Upper lobe of right lung (tissue), 1 donor: Measurements from ENCODE around the gene ETFA. TPM values are rescaled to one million over a fixed set of nuclear protein-coding genes. Genes with fewer than 3 reads are reported as not detected.
A peak's percentile ranks its signal among the peaks of the same experiment; 100 is the strongest.
"Not testable (repeated sequence)": the region's sequence is repeated elsewhere in the genome, so short reads cannot be mapped to it uniquely, and the experiment has no call there.

Experiments
- ATAC-seq: fragments of 200-7000 bp; cut with Tn5 transposase; one replicate; pipeline ENCODE4 v1.9.1; 2020; ENCODE audit warnings: mild to moderate bottlenecking, moderate library complexity
- DNase-seq: peaks from one replicate; pipeline ENCODE4 v3.0.0-alpha.2; 2020
- H3K27ac ChIP-seq: fragments of 200-600 bp; one replicate; pipeline ENCODE4 v1.8.0; 2022
- H3K27me3 ChIP-seq: fragments of 200-600 bp; one replicate; pipeline ENCODE4 v1.8.0; 2022; ENCODE audit warnings: mild to moderate bottlenecking
- H3K36me3 ChIP-seq: fragments of 200-600 bp; one replicate; pipeline ENCODE4 v1.8.0; 2022
- H3K4me1 ChIP-seq: fragments of 200-600 bp; one replicate; pipeline ENCODE4 v1.8.0; 2022
- H3K4me3 ChIP-seq: fragments of 200-600 bp; one replicate; pipeline ENCODE4 v1.8.0; 2022; ENCODE audit warnings: mild to moderate bottlenecking
- H3K9me3 ChIP-seq: fragments of 200-600 bp; one replicate; pipeline ENCODE4 v1.8.0; 2022
- intact Hi-C: fragments of 100-400 bp; cut with DNase I; formaldehyde crosslinking; loops from one replicate; pipeline ENCODE4 v1.11.0; 2022
- total RNA-seq: library from RNA; stranded (reverse); fragmentation: NEBNext Ultra II Directional; extraction: Animal tissue kit (Norgen Biotek cat#: 25700); gene quantifications from one replicate; pipeline ENCODE4 v1.2.1, GENCODE V29; 2021
- TF ChIP-seq, protein P1 (sequence below): fragments of 200-600 bp; IDR thresholded peaks from one replicate; pipeline ENCODE4 v1.8.0; 2022; ENCODE audit warnings: antibody characterized with exemption
- donor health status: DM: no; HTN: yes; CAD: no; lungs with severe emphysema.

The ETFA gene
- total RNA-seq, 1 donor from 2014 or later: 71.3 TPM

DNA sequence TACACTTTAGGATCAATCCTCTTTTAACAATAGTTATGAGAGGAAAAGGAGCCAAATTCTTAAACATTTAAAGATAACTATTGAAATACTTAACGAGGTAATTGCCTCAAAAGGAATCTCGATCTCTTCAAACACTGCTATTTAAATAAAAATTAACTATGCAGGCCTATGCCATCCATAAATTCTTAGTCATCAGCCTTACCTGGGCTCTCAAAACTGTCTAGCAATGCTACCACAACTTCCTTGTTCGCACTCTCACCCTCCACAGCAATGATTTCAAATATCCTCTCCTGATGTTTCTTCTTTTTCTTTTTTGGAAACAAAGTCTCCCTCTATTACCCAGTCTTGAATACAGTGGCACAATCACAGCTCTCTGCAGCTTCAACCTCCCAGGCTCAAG lies 12.3 kb downstream of the ETFA start:
- ATAC-seq: no peak
- TF ChIP-seq, protein P1, sequence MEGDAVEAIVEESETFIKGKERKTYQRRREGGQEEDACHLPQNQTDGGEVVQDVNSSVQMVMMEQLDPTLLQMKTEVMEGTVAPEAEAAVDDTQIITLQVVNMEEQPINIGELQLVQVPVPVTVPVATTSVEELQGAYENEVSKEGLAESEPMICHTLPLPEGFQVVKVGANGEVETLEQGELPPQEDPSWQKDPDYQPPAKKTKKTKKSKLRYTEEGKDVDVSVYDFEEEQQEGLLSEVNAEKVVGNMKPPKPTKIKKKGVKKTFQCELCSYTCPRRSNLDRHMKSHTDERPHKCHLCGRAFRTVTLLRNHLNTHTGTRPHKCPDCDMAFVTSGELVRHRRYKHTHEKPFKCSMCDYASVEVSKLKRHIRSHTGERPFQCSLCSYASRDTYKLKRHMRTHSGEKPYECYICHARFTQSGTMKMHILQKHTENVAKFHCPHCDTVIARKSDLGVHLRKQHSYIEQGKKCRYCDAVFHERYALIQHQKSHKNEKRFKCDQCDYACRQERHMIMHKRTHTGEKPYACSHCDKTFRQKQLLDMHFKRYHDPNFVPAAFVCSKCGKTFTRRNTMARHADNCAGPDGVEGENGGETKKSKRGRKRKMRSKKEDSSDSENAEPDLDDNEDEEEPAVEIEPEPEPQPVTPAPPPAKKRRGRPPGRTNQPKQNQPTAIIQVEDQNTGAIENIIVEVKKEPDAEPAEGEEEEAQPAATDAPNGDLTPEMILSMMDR: no peak
- intact Hi-C loops: no loop called here
- Histone ChIP-seq H3K9me3 (no peaks in the 10 kb centered on the region), H3K27ac (no peak overlapping the region), H3K36me3 (no peaks in the 10 kb centered on the region), H3K27me3 (no peaks in the 10 kb centered on the region), H3K4me1 (no peaks in the 10 kb centered on the region), H3K4me3 (no peak overlapping the region)
- no peak for DNase-seq

DNA sequence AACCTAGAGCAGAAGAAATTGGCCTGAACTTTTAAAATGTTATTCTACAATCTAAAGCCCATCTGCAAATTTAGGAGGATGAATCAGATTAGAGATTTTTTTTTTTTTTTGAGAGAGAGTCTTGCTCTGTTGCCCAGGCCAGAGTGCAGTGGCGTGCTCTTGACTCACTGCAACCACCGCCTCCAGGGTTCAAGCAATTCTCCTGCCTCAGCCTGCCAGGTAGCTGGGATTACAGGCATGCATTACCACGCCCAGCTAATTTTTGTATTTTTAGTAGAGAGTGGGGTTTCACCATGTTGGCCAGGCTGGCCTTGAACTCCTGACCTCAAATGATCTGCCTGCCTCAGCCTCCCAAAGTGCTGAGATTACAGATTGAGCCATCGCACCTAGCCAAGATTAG lies 13.3 kb downstream of the ETFA start:
- DNase-seq, H3K27ac ChIP-seq, H3K27me3 ChIP-seq: not testable (repeated sequence)

DNA sequence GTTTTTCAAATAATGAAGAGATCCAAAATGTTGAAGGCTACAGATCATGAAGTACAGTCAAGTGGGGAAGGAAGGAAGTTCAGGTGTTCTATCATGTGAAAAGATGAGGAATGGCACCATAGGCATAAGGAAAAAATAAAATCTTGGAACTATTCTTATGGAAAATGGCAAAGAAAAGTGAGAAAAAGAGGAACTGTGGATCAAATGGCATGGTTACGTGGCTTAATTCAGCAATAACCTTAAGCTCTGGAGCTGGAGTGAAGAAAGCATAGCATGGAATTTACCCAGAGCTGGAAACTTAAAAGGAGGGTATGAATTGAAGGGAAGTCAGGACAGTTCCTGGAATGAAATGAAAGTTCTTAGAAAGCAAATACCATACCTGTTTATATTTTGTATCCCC lies 14.4 kb downstream of the ETFA start:
- Histone ChIP-seq H3K36me3 (no peaks in the 10 kb centered on the region), H3K4me1 (peaks cover 3% of the 10 kb centered on the region), H3K27ac (no peak overlapping the region), H3K4me3 (no peak overlapping the region), H3K27me3 (no peaks in the 10 kb centered on the region), H3K9me3 (no peaks in the 10 kb centered on the region)
- ATAC-seq (no peak), DNase-seq (no peak)
- intact Hi-C loops: no loop called here
- TF ChIP-seq, protein P1: no peak

More for the DNA sequence above, 13.3 kb downstream of the ETFA start:
- ATAC-seq, intact Hi-C loops, H3K36me3 ChIP-seq, H3K4me1 ChIP-seq, H3K4me3 ChIP-seq, H3K9me3 ChIP-seq: not testable (repeated sequence)

DNA sequence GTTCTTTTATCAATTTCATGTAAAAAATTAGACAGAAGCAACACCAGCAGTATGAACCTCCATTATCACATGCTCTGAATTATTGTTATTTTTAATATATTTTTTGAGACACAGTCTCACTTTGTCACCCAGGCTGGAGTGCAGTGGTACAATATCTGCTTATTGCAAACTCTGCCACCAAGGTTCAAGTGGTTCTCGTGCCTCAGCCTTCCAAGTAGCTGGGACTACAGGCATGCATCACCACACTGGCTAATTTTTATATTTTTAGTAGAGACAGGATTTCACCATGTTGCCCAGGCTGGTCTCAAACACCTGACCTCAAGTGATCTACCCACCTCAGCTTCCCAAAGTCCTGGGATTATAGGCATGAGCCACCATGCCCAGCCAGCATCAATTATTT lies 16.8 kb downstream of the ETFA start:
- H3K4me3 ChIP-seq, H3K36me3 ChIP-seq, H3K27me3 ChIP-seq, H3K9me3 ChIP-seq, H3K27ac ChIP-seq, H3K4me1 ChIP-seq, intact Hi-C loops, DNase-seq, ATAC-seq: not testable (repeated sequence)

DNA sequence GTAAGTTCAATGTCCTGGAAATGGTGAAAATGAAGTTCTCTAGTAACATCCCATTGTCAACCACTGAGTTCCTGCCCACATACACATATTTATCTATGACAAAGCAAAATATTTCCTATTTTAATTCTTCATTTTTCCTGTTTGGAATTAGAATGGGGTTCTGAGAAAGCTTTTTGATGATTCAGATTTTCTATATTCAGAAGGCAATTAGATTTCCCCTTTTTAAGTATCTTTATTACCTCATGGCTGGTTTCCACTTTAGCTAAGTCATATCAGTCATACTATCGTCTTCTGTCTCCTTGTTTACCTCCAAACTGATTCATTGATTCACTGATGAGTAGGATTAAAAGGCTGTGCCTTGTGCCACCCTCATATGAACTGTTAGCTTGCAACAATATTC lies 17.9 kb downstream of the ETFA start:
- peaks cover 3% of the 10 kb centered on the region for H3K4me1 ChIP-seq
- H3K4me3 ChIP-seq: no peak overlapping the region
- ATAC-seq: no peak
- no peaks in the 10 kb centered on the region for H3K9me3 ChIP-seq
- intact Hi-C loops: no loop called here
- H3K27ac ChIP-seq: no peak overlapping the region
- no peak for DNase-seq
- TF ChIP-seq, protein P1: no peak
- peaks cover 7% of the 10 kb centered on the region for H3K36me3 ChIP-seq
- no peaks in the 10 kb centered on the region for H3K27me3 ChIP-seq

DNA sequence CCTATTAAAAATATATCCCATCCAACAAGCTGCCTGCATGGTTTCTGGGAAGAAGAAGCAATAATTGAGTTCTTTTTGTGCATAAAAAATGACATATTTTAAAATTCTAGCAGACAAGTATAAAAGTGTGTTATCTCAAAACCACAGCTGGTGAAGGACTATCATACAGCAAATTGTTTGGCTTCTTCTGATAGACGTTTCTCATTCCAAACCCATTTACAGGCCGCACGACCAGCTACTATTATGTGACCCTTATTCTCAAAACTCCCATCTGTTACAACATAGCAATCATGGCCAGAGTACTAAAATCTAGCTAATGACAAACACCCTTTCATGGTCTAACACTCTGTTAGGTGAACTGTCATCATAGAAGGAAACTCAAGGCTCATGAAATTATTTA lies 21.7 kb downstream of the ETFA start:
- no peak overlapping the region for H3K27ac ChIP-seq
- H3K27me3 ChIP-seq: no peaks in the 10 kb centered on the region
- peaks cover 14% of the 10 kb centered on the region for H3K4me1 ChIP-seq
- H3K9me3 ChIP-seq: no peaks in the 10 kb centered on the region
- ATAC-seq (no peak), DNase-seq (no peak)
- TF ChIP-seq, protein P1: no peak
- no peak overlapping the region for H3K4me3 ChIP-seq
- H3K36me3 ChIP-seq: peaks cover 41% of the 10 kb centered on the region
- intact Hi-C loops: no loop called here

DNA sequence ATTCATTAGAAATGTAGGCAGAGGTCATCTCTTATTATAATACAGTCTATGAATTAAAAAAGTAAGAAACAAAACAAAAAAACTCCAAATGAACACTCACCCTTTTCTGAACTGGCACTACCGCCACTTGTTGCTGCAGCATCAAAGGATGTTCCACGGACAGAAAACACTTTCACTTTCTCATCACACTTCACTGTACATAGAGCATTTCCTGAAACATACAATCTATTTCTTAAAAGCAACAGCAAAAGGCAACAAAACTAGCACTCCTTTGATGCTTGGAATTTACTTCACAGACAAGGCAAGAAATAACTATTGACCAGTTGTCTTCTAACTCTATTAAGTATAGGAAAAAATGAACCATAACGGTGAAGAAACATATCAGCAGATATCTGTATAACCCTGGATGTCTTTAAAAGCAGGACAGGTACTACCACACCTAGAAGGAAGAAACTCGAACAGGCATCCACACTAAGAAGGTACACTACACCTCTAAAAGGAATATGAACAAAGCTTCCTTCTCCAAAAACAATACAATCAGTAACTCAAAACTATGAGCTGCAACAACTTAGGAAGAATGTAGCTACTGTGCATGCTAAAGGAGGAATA lies 24.9 kb downstream of the ETFA start:
- Histone ChIP-seq H3K36me3 (peaks cover 73% of the 10 kb centered on the region), H3K27me3 (no peaks in the 10 kb centered on the region), H3K9me3 (no peaks in the 10 kb centered on the region), H3K4me1 (peaks cover 11% of the 10 kb centered on the region), H3K4me3 (peak overlapping the region; percentile 10), H3K27ac (no peak overlapping the region)
- ATAC-seq: no peak
- no peak for DNase-seq
- TF ChIP-seq, protein P1: no peak
- intact Hi-C loops: no loop called here
